Progenitor cell of endocrine pancreas (in vitro differentiated cells): ENCODE results near the gene RTP5. TPM values are rescaled to one million over a fixed set of nuclear protein-coding genes. Genes with fewer than 3 reads are reported as not detected.
"Not testable (repeated sequence)": the region's sequence is repeated elsewhere in the genome, so short reads cannot be mapped to it uniquely, and the experiment has no call there.

Experiments used
- DNase-seq: peaks from one replicate; pipeline ENCODE4 v3.0.0; 2021; ENCODE audit warnings: low spot score; ENCODE audit not compliant: unreplicated experiment
- H3K27ac Mint-ChIP-seq: 2 replicates; pipeline ENCODE4 v1.8.0; 2021; ENCODE audit warnings: mild to moderate bottlenecking, moderate library complexity, mixed read lengths
- H3K27me3 Mint-ChIP-seq: 2 replicates; pipeline ENCODE4 v1.8.0; 2021; ENCODE audit warnings: mixed read lengths
- H3K36me3 Mint-ChIP-seq: 2 replicates; pipeline ENCODE4 v1.8.0; 2022; ENCODE audit warnings: mixed read lengths; ENCODE audit not compliant: insufficient read depth
- H3K4me1 Mint-ChIP-seq: 2 replicates; pipeline ENCODE4 v1.8.0; 2021; ENCODE audit warnings: low read depth, mixed read lengths
- H3K4me3 Mint-ChIP-seq: 2 replicates; pipeline ENCODE4 v1.8.0; 2021; ENCODE audit warnings: low read depth, mild to moderate bottlenecking, moderate library complexity, mixed read lengths
- H3K9me3 Mint-ChIP-seq: 2 replicates; pipeline ENCODE4 v1.8.0; 2021; ENCODE audit warnings: low read depth, mixed read lengths
- CTCF ChIP-seq: fragments of 200-600 bp; sonication (generic); IDR thresholded peaks from one replicate; pipeline ENCODE4 v1.5.0; 2021; ENCODE audit warnings: antibody characterized with exemption, mild to moderate bottlenecking; ENCODE audit not compliant: unreplicated experiment
- total RNA-seq: library from RNA; stranded (reverse); gene quantifications from 2 replicates; pipeline ENCODE4 v1.2.1, GENCODE V29; 2021

RTP5 gene
- total RNA-seq, 1 donor from 2014 or later = not detected

- Mint-ChIP-seq H3K27ac (no peak overlapping the region), H3K4me3 (no peak overlapping the region), H3K4me1 (no peaks in the 10 kb centered on the region), H3K36me3 (peaks cover 3% of the 10 kb centered on the region), H3K9me3 (peaks cover 27% of the 10 kb centered on the region), H3K27me3 (peaks cover 20% of the 10 kb centered on the region)
- TF ChIP-seq CTCF = no peak
- no peak for DNase-seq
Observed at GRCh38 chr2:241827394-241827793, 42.1 kb upstream of the RTP5 start.

GRCh38 chr2:241833101-241833663, 36.3 kb upstream of the RTP5 start:
- Mint-ChIP-seq H3K27me3 (peaks cover 17% of the 10 kb centered on the region), H3K4me1 (peaks cover 1% of the 10 kb centered on the region), H3K9me3 (peaks cover 9% of the 10 kb centered on the region), H3K36me3 (no peaks in the 10 kb centered on the region), H3K27ac (no peak overlapping the region), H3K4me3 (no peak overlapping the region)
- DNase-seq = no peak
- TF ChIP-seq CTCF = no peak

GRCh38 chr2:241833756-241834526, 35.6 kb upstream of the RTP5 start:
- not testable (repeated sequence) for H3K4me1 Mint-ChIP-seq, DNase-seq, H3K9me3 Mint-ChIP-seq, H3K4me3 Mint-ChIP-seq, H3K36me3 Mint-ChIP-seq, H3K27ac Mint-ChIP-seq
- peaks cover 21% of the 10 kb centered on the region for H3K27me3 Mint-ChIP-seq

- no peak for DNase-seq
- no peak for TF ChIP-seq CTCF
- Mint-ChIP-seq H3K4me3 (no peak overlapping the region), H3K36me3 (no peaks in the 10 kb centered on the region), H3K9me3 (peaks cover 7% of the 10 kb centered on the region), H3K27ac (no peak overlapping the region), H3K4me1 (peaks cover 1% of the 10 kb centered on the region), H3K27me3 (peaks cover 21% of the 10 kb centered on the region)
Observed at GRCh38 chr2:241834527-241835210, 34.9 kb upstream of the RTP5 start.

GRCh38 chr2:241835611-241836010, 33.9 kb upstream of the RTP5 start:
- Mint-ChIP-seq H3K4me1 (peaks cover 1% of the 10 kb centered on the region), H3K4me3 (no peak overlapping the region), H3K27ac (no peak overlapping the region), H3K9me3 (peaks cover 7% of the 10 kb centered on the region), H3K27me3 (peaks cover 24% of the 10 kb centered on the region), H3K36me3 (no peaks in the 10 kb centered on the region)
- no peak for TF ChIP-seq CTCF
- DNase-seq = no peak
